Measurements from ENCODE around the gene TFF2.

Gene TFF2

GRCh38 chr21:42321231-42321630, 29.6 kb downstream of the TFF2 start:
- Histone ChIP-seq H3K27ac (ENCODE audit: extremely low read depth, low read depth, low read length) (no peak overlapping the region), H3K9me3 (ENCODE audit: control insufficient read depth, insufficient read depth, low read depth, low read length) (no peaks in the 10 kb centered on the region), H3K36me3 (ENCODE audit: control insufficient read depth in 2 of 2, insufficient read depth in 1 of 2, low read length in 2 of 2) (no peaks in the 10 kb centered on the region), H3K4me3 (ENCODE audit: low read depth, low read length) (no peak overlapping the region), H3K4me1 (ENCODE audit: control insufficient read depth, insufficient read depth, low read length) (no peaks in the 10 kb centered on the region)
- TF ChIP-seq ZNF785 (tag by site-specific recombination; IDR thresholded peaks at IDR 0.05) (no peak), ZNF558 (tag by site-specific recombination; IDR thresholded peaks at IDR 0.05) (no peak), ZBTB6 (tag by site-specific recombination; IDR thresholded peaks at IDR 0.05) (no peak), KLF7 (tag by site-specific recombination; IDR thresholded peaks at IDR 0.05; ENCODE audit: borderline replicate concordance) (no peak), ZNF792 (tag by site-specific recombination; IDR thresholded peaks at IDR 0.05) (no peak), TRIM28 (IDR thresholded peaks at IDR 0.05; ENCODE audit: borderline replicate concordance, low read length) (no peak)
- ChIA-PET CTCF (interaction anchor here (1.0 kb wide), 1 partner anchor 11 kb away, joined by 3 read pairs; no protein-coding TSS in a partner anchor), POLR2A (no interaction called here)

GRCh38 chr21:42320791-42321190, 30.0 kb downstream of the TFF2 start:
- Histone ChIP-seq H3K9me3 (ENCODE audit: control insufficient read depth, insufficient read depth, low read depth, low read length) (no peaks in the 10 kb centered on the region), H3K4me1 (ENCODE audit: control insufficient read depth, insufficient read depth, low read length) (no peaks in the 10 kb centered on the region), H3K4me3 (ENCODE audit: low read depth, low read length) (no peak overlapping the region), H3K27ac (ENCODE audit: extremely low read depth, low read depth, low read length) (no peak overlapping the region), H3K36me3 (ENCODE audit: control insufficient read depth in 2 of 2, insufficient read depth in 1 of 2, low read length in 2 of 2) (no peaks in the 10 kb centered on the region)
- ChIA-PET CTCF (interaction anchor here (1.0 kb wide), 1 partner anchor 10 kb away, joined by 3 read pairs; no protein-coding TSS in a partner anchor), POLR2A (no interaction called here)
- TF ChIP-seq ZNF571 (tag by site-specific recombination; IDR thresholded peaks at IDR 0.05) (no peak), ZSCAN4 (tag by site-specific recombination; IDR thresholded peaks at IDR 0.05) (no peak), ZNF169 (tag by site-specific recombination; IDR thresholded peaks at IDR 0.05) (no peak), ZBTB44 (tag by site-specific recombination; IDR thresholded peaks at IDR 0.05) (no peak), TSHZ1 (tag by site-specific recombination; IDR thresholded peaks at IDR 0.05; ENCODE audit: borderline replicate concordance) (no peak), ZNF514 (tag by site-specific recombination; IDR thresholded peaks at IDR 0.05) (no peak), ZNF521 (tag by site-specific recombination; IDR thresholded peaks at IDR 0.05) (no peak), ZFP69B (tag by site-specific recombination; IDR thresholded peaks at IDR 0.05) (no peak), ZNF423 (tag by site-specific recombination; IDR thresholded peaks at IDR 0.05) (no peak), ZNF544 (tag by site-specific recombination; IDR thresholded peaks at IDR 0.05) (no peak), ZNF610 (tag by site-specific recombination; IDR thresholded peaks at IDR 0.05; ENCODE audit: borderline replicate concordance) (no peak), ZNF416 (tag by site-specific recombination; IDR thresholded peaks at IDR 0.05) (no peak), ZNF114 (tag by site-specific recombination; IDR thresholded peaks at IDR 0.05) (no peak), ZNF580 (tag by site-specific recombination; IDR thresholded peaks at IDR 0.05) (no peak)

All from HEK293 (cell line).